GM06990 (cell line): ENCODE data around the gene HAX1.

Experiments used
- DNase-seq: peaks from one replicate; pipeline ENCODE4 v3.0.0-alpha.2; 2011; ENCODE audit not compliant: insufficient read length; ENCODE audit errors: extremely low read depth
- H3K27me3 ChIP-seq: replicated peaks from 2 replicates; pipeline ENCODE4 v1.6.0; 2011; ENCODE audit warnings: low read length; ENCODE audit not compliant: control insufficient read depth, insufficient read depth
- H3K36me3 ChIP-seq: 2 replicates; pipeline ENCODE4 v1.5.1; 2011; ENCODE audit warnings: low read length; ENCODE audit not compliant: control insufficient read depth, insufficient read depth
- H3K4me3 ChIP-seq: replicated peaks from 2 replicates; pipeline ENCODE4 v1.5.1; 2011; ENCODE audit warnings: low read depth, mild to moderate bottlenecking, control low read depth, low read length
- TF ChIP-seq, protein P1 (sequence below): IDR thresholded peaks from 2 replicates; pipeline ENCODE4 v1.5.1; 2011; ENCODE audit warnings: low read length, control low read depth, mild to moderate bottlenecking, inconsistent platforms; ENCODE audit not compliant: insufficient read depth, poor library complexity, severe bottlenecking

HAX1 gene

DNA sequence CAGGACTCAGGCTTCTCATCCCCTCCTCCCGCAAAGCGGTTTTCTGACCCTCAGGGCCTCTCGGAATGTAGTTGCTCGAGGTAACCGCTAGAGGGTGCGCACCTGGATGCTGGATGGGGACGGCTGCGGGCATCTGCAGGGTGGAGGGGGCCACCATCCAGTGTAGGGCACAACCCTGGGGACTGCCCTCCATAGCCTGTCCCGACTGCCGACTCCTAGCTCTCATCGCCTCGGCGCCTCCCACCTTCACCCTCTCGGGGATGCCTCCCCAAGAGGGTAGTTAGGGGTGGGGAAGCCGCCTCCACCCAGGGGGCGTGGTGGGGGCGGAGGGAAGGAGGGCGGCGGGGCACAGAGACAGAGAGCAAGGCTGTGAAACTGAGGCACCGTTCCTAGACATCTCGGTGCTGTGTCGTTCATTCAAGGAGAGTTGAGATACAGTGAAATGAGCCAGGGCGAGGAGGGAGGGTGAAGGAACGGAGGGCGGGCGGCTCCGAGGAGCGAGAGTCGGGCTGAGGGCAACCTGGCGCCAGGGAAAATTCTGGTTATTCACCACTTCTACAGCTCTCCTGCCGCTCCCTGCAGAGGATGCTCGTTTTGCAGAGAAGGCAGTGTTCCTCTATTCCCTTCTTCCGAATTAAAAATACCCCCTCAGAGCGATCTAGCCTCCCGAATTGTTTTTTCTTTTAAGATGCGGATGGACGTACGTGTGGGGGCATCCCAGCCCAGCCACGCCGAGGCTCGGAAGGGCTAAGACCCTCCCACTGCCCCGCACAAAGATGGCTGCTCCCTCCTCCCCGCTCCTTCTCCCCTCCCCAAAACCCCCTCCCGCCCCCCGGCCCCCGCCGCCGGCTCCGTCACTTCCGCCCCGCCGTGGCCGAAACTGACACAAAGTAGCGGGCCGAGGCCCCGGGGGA, 52.5 kb downstream of the HAX1 start, which contains the start of gene ATP8B2:
ATP8B2 (plus strand) TSS at position 857 of the 914 bp plus-strand sequence. CDS start 2,617 bp downstream, outside the sequence.
- Histone ChIP-seq H3K4me3 (peak within 1 kb of the TSS; percentile 86), H3K36me3 (no peaks in the 10 kb centered on the region), H3K27me3 (no peaks in the 10 kb centered on the region; the same call in 1 of the 2 replicates)
- TF ChIP-seq, protein P1, sequence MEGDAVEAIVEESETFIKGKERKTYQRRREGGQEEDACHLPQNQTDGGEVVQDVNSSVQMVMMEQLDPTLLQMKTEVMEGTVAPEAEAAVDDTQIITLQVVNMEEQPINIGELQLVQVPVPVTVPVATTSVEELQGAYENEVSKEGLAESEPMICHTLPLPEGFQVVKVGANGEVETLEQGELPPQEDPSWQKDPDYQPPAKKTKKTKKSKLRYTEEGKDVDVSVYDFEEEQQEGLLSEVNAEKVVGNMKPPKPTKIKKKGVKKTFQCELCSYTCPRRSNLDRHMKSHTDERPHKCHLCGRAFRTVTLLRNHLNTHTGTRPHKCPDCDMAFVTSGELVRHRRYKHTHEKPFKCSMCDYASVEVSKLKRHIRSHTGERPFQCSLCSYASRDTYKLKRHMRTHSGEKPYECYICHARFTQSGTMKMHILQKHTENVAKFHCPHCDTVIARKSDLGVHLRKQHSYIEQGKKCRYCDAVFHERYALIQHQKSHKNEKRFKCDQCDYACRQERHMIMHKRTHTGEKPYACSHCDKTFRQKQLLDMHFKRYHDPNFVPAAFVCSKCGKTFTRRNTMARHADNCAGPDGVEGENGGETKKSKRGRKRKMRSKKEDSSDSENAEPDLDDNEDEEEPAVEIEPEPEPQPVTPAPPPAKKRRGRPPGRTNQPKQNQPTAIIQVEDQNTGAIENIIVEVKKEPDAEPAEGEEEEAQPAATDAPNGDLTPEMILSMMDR, result peak; percentile 96
- DNase-seq, result peak; percentile 79
